ENCODE results near the gene INPP5J.

INPP5J gene

GRCh38 chr22:31082606-31083376, 40.0 kb upstream of the INPP5J start:
- peak overlapping the region; percentile 64 for H3K27ac ChIP-seq
- no peak overlapping the region for H2AFZ ChIP-seq
- H3K27me3 ChIP-seq (ENCODE audit: control insufficient read depth, insufficient read depth, low read length) = no peaks in the 10 kb centered on the region
- H3K36me3 ChIP-seq (ENCODE audit: control insufficient read depth, insufficient read depth, low read length) = no peaks in the 10 kb centered on the region
- H3K79me2 ChIP-seq = no peaks in the 10 kb centered on the region
- TF ChIP-seq CTCF (IDR thresholded peaks at IDR 0.05) = peak; percentile 25
- H3K4me2 ChIP-seq (ENCODE audit: low read length) = peak overlapping the region; percentile 91
- peaks cover 3% of the 10 kb centered on the region for H3K4me1 ChIP-seq
- no peaks in the 10 kb centered on the region for H3K9me3 ChIP-seq (ENCODE audit: control insufficient read depth, low read length)
- no peak overlapping the region for H3K9ac ChIP-seq
- H3K4me3 ChIP-seq (ENCODE audit: low read depth, low read length) = peak overlapping the region; percentile 81

GRCh38 chr22:31083377-31083768, 39.4 kb upstream of the INPP5J start:
- Histone ChIP-seq H3K36me3 (ENCODE audit: control insufficient read depth, insufficient read depth, low read length) (no peaks in the 10 kb centered on the region), H3K4me3 (ENCODE audit: low read depth, low read length) (no peak overlapping the region), H3K27me3 (ENCODE audit: control insufficient read depth, insufficient read depth, low read length) (no peaks in the 10 kb centered on the region), H3K4me2 (ENCODE audit: low read length) (peak overlapping the region; percentile 5), H3K79me2 (no peaks in the 10 kb centered on the region), H3K27ac (peak overlapping the region; percentile 4), H2AFZ (no peak overlapping the region), H3K4me1 (peaks cover 3% of the 10 kb centered on the region), H3K9me3 (ENCODE audit: control insufficient read depth, low read length) (no peaks in the 10 kb centered on the region), H3K9ac (no peak overlapping the region)
- no peak for TF ChIP-seq CTCF (IDR thresholded peaks at IDR 0.05)

DNA sequence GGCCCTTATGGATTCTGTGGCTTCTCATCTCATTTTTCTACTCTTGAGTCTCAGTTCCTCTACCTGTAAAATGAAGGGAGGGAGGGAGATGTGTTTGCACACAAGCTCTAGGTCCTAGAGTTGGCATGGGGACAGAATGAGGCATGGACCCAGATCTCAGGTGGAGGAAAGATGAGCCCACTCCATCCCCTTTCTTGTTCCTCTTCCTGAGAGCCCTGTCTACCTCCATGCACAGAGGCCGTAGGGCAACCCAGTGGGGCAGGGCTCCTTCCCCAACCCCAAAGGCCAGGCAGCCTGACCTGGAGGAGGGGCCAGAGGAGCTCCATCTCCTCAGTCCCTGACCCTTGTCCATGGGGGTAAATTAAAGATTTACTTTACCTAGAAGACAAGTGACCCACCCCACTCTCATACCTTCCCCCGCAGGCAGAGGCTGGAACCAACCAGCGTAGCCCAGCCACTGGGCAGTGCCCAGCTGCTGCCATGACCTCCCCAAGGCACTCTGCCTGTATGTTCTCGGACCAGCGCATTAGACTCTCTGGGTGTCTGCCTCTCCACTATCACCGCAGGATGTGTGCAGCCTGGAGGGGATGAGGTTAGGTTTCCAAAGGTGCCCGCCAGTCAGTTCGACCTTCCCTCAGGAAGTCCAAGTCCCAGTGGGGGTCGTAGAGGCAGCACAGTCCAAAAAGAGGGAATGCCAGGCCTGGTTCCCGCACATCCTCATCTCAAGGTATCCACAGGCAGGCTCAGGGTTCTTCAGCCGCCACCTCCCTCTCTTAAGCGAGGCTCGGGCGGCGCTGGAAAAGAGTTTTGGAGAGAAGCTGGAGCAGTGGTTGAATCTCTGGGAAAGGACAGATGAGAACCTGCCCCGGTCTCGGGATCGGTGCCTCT, 38.6 kb upstream of the INPP5J start:
- H3K9ac ChIP-seq = no peak overlapping the region
- H3K4me1 ChIP-seq = peaks cover 3% of the 10 kb centered on the region
- no peaks in the 10 kb centered on the region for H3K36me3 ChIP-seq (ENCODE audit: control insufficient read depth, insufficient read depth, low read length)
- no peaks in the 10 kb centered on the region for H3K79me2 ChIP-seq
- peak overlapping the region; percentile 53 for H3K4me3 ChIP-seq (ENCODE audit: low read depth, low read length)
- peak overlapping the region; percentile 64 for H3K4me2 ChIP-seq (ENCODE audit: low read length)
- H3K27me3 ChIP-seq (ENCODE audit: control insufficient read depth, insufficient read depth, low read length) = no peaks in the 10 kb centered on the region
- TF ChIP-seq CTCF (IDR thresholded peaks at IDR 0.05) = no peak
- H3K27ac ChIP-seq = peak overlapping the region; percentile 87
- H3K9me3 ChIP-seq (ENCODE audit: control insufficient read depth, low read length) = no peaks in the 10 kb centered on the region
- peak overlapping the region; percentile 88 for H2AFZ ChIP-seq

- Histone ChIP-seq H3K4me2 (ENCODE audit: low read length) (peak overlapping the region; percentile 64), H3K9ac (peak overlapping the region; percentile 37), H3K4me3 (ENCODE audit: low read depth, low read length) (peak overlapping the region; percentile 53), H3K36me3 (ENCODE audit: control insufficient read depth, insufficient read depth, low read length) (no peaks in the 10 kb centered on the region), H3K79me2 (no peaks in the 10 kb centered on the region), H3K4me1 (peaks cover 3% of the 10 kb centered on the region), H2AFZ (peak overlapping the region; percentile 88), H3K27ac (peak overlapping the region; percentile 87), H3K9me3 (ENCODE audit: control insufficient read depth, low read length) (no peaks in the 10 kb centered on the region), H3K27me3 (ENCODE audit: control insufficient read depth, insufficient read depth, low read length) (no peaks in the 10 kb centered on the region)
- peak; percentile 62 for TF ChIP-seq CTCF (IDR thresholded peaks at IDR 0.05)
These were observed 37.8 kb upstream of the INPP5J start for GRCh38 chr22:31084811-31085492.

All from parathyroid adenoma (tissue), 2 donors.